ENCODE results near the gene PLCD3.
A peak's percentile ranks its signal among the peaks of the same experiment; 100 is the strongest.

PLCD3 gene, protein sequence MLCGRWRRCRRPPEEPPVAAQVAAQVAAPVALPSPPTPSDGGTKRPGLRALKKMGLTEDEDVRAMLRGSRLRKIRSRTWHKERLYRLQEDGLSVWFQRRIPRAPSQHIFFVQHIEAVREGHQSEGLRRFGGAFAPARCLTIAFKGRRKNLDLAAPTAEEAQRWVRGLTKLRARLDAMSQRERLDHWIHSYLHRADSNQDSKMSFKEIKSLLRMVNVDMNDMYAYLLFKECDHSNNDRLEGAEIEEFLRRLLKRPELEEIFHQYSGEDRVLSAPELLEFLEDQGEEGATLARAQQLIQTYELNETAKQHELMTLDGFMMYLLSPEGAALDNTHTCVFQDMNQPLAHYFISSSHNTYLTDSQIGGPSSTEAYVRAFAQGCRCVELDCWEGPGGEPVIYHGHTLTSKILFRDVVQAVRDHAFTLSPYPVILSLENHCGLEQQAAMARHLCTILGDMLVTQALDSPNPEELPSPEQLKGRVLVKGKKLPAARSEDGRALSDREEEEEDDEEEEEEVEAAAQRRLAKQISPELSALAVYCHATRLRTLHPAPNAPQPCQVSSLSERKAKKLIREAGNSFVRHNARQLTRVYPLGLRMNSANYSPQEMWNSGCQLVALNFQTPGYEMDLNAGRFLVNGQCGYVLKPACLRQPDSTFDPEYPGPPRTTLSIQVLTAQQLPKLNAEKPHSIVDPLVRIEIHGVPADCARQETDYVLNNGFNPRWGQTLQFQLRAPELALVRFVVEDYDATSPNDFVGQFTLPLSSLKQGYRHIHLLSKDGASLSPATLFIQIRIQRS

GRCh38 chr17:45132320-45132571, at the start of gene PLCD3:
Gene PLCD3 (minus strand): TSS chr17:45132515. CDS start chr17:45132410, 105 bp downstream.
- DNase-seq (ENCODE audit: low read depth, low spot score): no peak
- H3K27ac ChIP-seq: peak within 1 kb of the TSS; percentile 94

- DNase-seq (ENCODE audit: low read depth, low spot score): no peak
- no peak overlapping the region for H3K27ac ChIP-seq
These were observed 45.2 kb upstream of the PLCD3 start for GRCh38 chr17:45177563-45177962.

GRCh38 chr17:45175759-45176115, 43.4 kb upstream of the PLCD3 start:
- no peak for DNase-seq (ENCODE audit: low read depth, low spot score)
- peak overlapping the region; percentile 100 for H3K27ac ChIP-seq

GRCh38 chr17:45172541-45173286, 40.4 kb upstream of the PLCD3 start:
- peak overlapping the region; percentile 100 for H3K27ac ChIP-seq
- DNase-seq (ENCODE audit: low read depth, low spot score): peak; percentile 77

DNA sequence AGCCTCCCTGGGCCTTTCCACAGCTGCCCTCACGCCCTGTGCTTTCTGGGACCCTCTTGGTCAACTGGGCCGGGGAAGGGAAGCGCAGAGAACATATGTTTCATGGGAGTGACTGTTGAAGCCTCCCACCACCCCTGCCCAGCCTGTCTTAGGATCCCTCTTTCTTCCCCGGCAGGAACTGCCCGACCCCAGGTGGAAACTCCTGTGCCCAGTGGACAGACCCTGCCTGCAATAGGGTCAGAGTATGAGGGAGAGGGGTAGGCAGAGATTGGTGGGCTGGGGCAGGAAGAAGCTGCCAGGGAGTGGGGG, 39.9 kb upstream of the PLCD3 start:
- DNase-seq (ENCODE audit: low read depth, low spot score): no peak
- H3K27ac ChIP-seq: peak overlapping the region; percentile 100

GRCh38 chr17:45171338-45172231, 39.3 kb upstream of the PLCD3 start:
- peak; percentile 69 for DNase-seq (ENCODE audit: low read depth, low spot score)
- peak overlapping the region; percentile 100 for H3K27ac ChIP-seq

- DNase-seq (ENCODE audit: low read depth, low spot score): peak; percentile 91
- H3K27ac ChIP-seq: peak overlapping the region; percentile 100
These were observed 38.6 kb upstream of the PLCD3 start for GRCh38 chr17:45170931-45171337.

- no peak for DNase-seq (ENCODE audit: low read depth, low spot score)
- H3K27ac ChIP-seq: peak overlapping the region; percentile 100
These were observed 38.1 kb upstream of the PLCD3 start for GRCh38 chr17:45170280-45170930.

- H3K27ac ChIP-seq: peak overlapping the region; percentile 100
- no peak for DNase-seq (ENCODE audit: low read depth, low spot score)
These were observed 36.9 kb upstream of the PLCD3 start for GRCh38 chr17:45168991-45169752.

DNA sequence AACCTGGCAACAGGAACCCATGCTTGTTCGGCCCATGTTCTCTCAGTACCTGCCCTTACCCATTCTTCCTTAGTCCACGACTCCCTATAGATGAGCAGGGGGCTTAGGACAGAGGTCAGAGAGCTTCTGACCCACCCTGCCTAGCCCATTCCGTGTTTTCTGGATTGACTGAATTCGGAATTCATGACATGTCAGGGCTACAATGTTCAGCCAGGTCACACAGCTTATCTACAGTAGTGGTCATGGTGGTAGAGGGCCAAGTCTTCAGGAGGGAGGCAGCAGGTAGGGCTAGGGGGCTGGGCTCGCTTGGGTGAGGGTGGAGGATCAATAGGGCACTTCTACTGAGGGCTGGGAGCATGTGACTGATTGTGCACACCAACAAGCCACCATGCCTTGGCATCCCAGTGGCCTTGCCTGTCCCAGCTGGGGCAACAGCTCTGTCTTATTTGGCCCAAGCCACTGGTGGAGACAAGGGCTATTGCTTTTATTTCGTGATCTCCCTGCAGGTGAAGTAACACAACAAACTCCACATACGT, 32.5 kb upstream of the PLCD3 start:
- no peak for DNase-seq (ENCODE audit: low read depth, low spot score)
- no peak overlapping the region for H3K27ac ChIP-seq

DNA sequence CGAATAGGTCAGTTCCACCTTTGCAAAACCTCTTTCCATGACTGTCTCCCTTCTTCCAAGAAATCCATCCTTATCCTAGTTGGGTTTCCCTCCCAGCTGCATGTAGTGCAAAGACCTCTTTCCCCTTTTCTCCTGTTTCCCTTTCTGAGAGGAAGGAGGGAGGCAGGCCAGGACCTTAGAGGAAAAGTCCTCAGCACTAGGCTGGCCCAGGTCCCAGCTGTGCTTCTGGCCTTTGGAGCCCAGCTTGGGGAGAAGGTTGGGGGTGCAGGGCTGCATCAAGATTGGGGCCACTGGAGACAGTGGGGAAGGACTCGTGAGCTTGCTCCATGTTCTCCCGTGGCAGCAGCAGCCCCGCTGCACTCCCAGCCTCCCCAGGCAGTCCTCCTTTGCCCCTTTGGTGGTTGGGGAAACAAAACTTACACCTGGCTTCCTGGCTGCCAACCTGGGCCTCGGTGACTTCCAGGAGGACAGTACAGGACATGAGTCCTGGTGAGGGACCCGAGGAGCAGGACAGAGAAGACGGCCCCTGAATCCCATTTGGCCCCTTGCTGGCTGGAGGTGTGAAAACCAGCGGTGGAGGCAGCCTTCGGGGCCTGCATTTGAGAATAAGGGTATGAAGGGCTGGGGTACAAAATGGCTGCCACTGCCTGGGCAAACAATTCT, 29.8 kb upstream of the PLCD3 start:
- H3K27ac ChIP-seq: no peak overlapping the region
- no peak for DNase-seq (ENCODE audit: low read depth, low spot score)

DNA sequence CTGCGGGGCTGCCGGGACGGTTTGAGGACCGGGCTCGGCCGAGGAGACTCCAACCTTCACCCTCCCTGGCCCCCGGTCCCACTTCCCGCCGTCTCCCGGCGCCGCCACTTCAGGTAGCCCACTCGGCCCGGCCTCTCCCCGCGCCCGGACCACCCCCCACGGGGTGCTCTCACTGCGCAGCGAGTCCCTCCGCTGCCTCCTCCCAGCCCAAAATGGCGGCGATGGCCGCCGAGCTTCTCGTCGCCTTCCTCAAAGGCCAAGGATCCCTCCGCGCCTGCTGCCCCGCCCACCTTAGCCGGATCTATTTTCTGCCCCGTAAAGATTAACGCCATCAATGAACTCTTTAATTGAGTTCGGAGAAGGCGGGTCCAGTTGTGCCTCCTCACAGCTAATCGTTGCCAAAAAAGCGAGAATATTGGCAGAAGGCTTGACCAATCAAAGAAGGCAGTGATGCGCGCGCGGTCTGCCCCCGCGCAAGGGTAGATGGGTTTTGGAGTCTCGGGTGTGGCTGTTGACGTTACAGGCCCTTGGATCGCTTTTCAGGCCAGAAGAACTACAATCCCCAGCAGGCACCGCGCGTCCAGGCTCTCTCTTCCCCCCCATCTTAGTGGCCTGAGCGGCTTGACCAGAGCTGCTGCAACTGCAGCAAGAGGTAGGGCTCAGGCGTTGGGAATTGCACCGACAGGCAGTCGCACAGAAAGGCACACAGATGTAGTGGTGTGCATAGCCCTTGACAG, 29.1 kb upstream of the PLCD3 start, which contains the start of gene HEXIM2:
HEXIM2 (plus strand) TSS at position 588 of the 737 bp plus-strand sequence. CDS start 919 bp downstream, outside the sequence.
- DNase-seq (ENCODE audit: low read depth, low spot score): peak; percentile 99
- H3K27ac ChIP-seq: peak within 1 kb of the TSS; percentile 92

- peak overlapping the region; percentile 92 for H3K27ac ChIP-seq
- DNase-seq (ENCODE audit: low read depth, low spot score): no peak
These were observed 28.4 kb upstream of the PLCD3 start for GRCh38 chr17:45160447-45161287.

GRCh38 chr17:45156242-45156641, 23.9 kb upstream of the PLCD3 start:
- no peak overlapping the region for H3K27ac ChIP-seq
- no peak for DNase-seq (ENCODE audit: low read depth, low spot score)

- no peak overlapping the region for H3K27ac ChIP-seq
- DNase-seq (ENCODE audit: low read depth, low spot score): no peak
These were observed 23.2 kb upstream of the PLCD3 start for GRCh38 chr17:45155483-45155882.

GRCh38 chr17:45155029-45155428, 22.7 kb upstream of the PLCD3 start:
- H3K27ac ChIP-seq: no peak overlapping the region
- no peak for DNase-seq (ENCODE audit: low read depth, low spot score)
